B cell (primary cell): ENCODE results near the gene GALNT7. TPM values are rescaled to one million over a fixed set of nuclear protein-coding genes. Genes with fewer than 3 reads are reported as not detected.

Experiments used
- ATAC-seq: fragments of 200-7000 bp; cut with Tn5 transposase; one replicate; pipeline ENCODE4 v1.10.0; 2021; ENCODE audit warnings: low read depth, mild to moderate bottlenecking, moderate number of reproducible peaks, moderate library complexity
- CTCF ChIA-PET: fragments of 350-600 bp; sonication (Branson Sonifier 250); formaldehyde crosslinking; loops from one replicate; lab custom pipeline; 2021; ENCODE audit warnings: antibody characterized with exemption, inconsistent platforms; lab: Charles Lee
- POLR2A ChIA-PET: fragments of 350-600 bp; sonication (Branson Sonifier 250); formaldehyde crosslinking; loops from one replicate; lab custom pipeline; 2021; ENCODE audit warnings: antibody characterized with exemption; lab: Charles Lee
- DNase-seq: peaks from one replicate; pipeline ENCODE4 v3.0.0; 2013
- H2AFZ ChIP-seq: 2 replicates; pipeline ENCODE4 v1.6.1; 2012; ENCODE audit warnings: mild to moderate bottlenecking, low read depth, low read length; ENCODE audit not compliant: insufficient read depth, poor library complexity, severe bottlenecking
- H3K27ac ChIP-seq, 2 donors: 1 replicate in 1 of 2; 2 replicates in 1 of 2; pipeline ENCODE4 v1.5.1; 2012 to 2013; ENCODE audit warnings: low read length in 2 of 2, mild to moderate bottlenecking in 2 of 2, moderate library complexity in 1 of 2
- H3K27me3 ChIP-seq, 4 experiments: fragments of 200-600 bp in 1 of 4; sonication (generic) in 1 of 4; replicated peaks in 1 of 4; 1 replicate in 2 of 4; 2 replicates in 2 of 4; pipeline versions ENCODE4 v1.6.1 to v1.7.0; 2013 to 2016; ENCODE audit warnings: low read length in 3 of 4, mild to moderate bottlenecking in 2 of 4, mixed read lengths in 1 of 4, moderate library complexity in 1 of 4; ENCODE audit not compliant: insufficient read depth in 4 of 4, control insufficient read depth in 3 of 4; ENCODE audit errors: control extremely low read depth in 1 of 4
- H3K36me3 ChIP-seq, 2 experiments: replicated peaks in 1 of 2; 1 replicate in 1 of 2; 2 replicates in 1 of 2; pipeline versions ENCODE4 v1.6.1 to v1.7.1; 2013; ENCODE audit warnings: low read length in 1 of 2; ENCODE audit not compliant: insufficient read depth in 2 of 2, control insufficient read depth in 1 of 2; ENCODE audit errors: control extremely low read depth in 1 of 2, extremely low read depth in 1 of 2
- H3K4me1 ChIP-seq, 2 donors: fragments of 200-600 bp in 1 of 2; sonication (generic) in 1 of 2; 1 replicate in 1 of 2; 2 replicates in 1 of 2; pipeline versions ENCODE4 v1.5.1 to v1.6.1; 2013 to 2017; ENCODE audit warnings: low read length in 2 of 2; ENCODE audit not compliant: control insufficient read depth in 2 of 2, insufficient read depth in 2 of 2
- H3K4me2 ChIP-seq: replicated peaks from 2 replicates; pipeline ENCODE3; 2012; ENCODE audit warnings: mild to moderate bottlenecking, low read depth, low read length; ENCODE audit not compliant: poor library complexity, severe bottlenecking
- H3K4me3 ChIP-seq, 5 experiments: fragments of 200-600 bp in 1 of 5; sonication (generic) in 1 of 5; 1 replicate in 3 of 5; 2 replicates in 2 of 5; pipeline versions ENCODE4 v1.5.1 to v1.7.0; 2011 to 2016; ENCODE audit warnings: low read length in 4 of 5, mild to moderate bottlenecking in 4 of 5, low read depth in 2 of 5, control low read depth in 1 of 5, moderate library complexity in 1 of 5; ENCODE audit not compliant: insufficient read depth in 1 of 5; ENCODE audit errors: control extremely low read depth in 1 of 5, extremely low read depth in 1 of 5
- H3K79me2 ChIP-seq: fragments of 200-600 bp; sonication (generic); one replicate; pipeline ENCODE4 v1.6.0; 2016; ENCODE audit warnings: low read length; ENCODE audit not compliant: control insufficient read depth, insufficient read depth
- H3K9ac ChIP-seq: fragments of 200-600 bp; sonication (generic); 2 replicates; pipeline ENCODE4 v1.6.1; 2017; ENCODE audit warnings: mild to moderate bottlenecking, low read length, moderate library complexity
- H3K9me3 ChIP-seq, 3 donors: one replicate each; pipeline versions ENCODE4 v1.6.1 to v1.7.1; 2013; ENCODE audit warnings: low read length in 2 of 3; ENCODE audit not compliant: control insufficient read depth in 2 of 3, insufficient read depth in 1 of 3; ENCODE audit errors: control extremely low read depth in 1 of 3
- H4K20me1 ChIP-seq: 2 replicates; pipeline ENCODE4 v1.6.0; 2012; ENCODE audit warnings: mild to moderate bottlenecking, low read length; ENCODE audit not compliant: insufficient read depth, control insufficient read depth, poor library complexity, severe bottlenecking
- H3K27ac Mint-ChIP-seq: one replicate; pipeline ENCODE4 v1.8.0; 2021; ENCODE audit warnings: mixed read lengths
- H3K27me3 Mint-ChIP-seq: one replicate; pipeline ENCODE4 v1.8.0; 2021; ENCODE audit warnings: mixed read lengths
- H3K4me1 Mint-ChIP-seq: one replicate; pipeline ENCODE4 v1.8.0; 2021; ENCODE audit warnings: mixed read lengths
- H3K4me3 Mint-ChIP-seq: one replicate; pipeline ENCODE4 v1.8.0; 2021; ENCODE audit warnings: mixed read lengths
- H3K9me3 Mint-ChIP-seq: one replicate; pipeline ENCODE4 v1.8.0; 2022; ENCODE audit warnings: mixed read lengths; ENCODE audit not compliant: insufficient read depth
- EZH2 ChIP-seq: IDR thresholded peaks from 2 replicates; pipeline ENCODE4 v1.6.1; 2012; ENCODE audit warnings: borderline replicate concordance, low read depth, mild to moderate bottlenecking, moderate library complexity, low read length; ENCODE audit not compliant: insufficient read depth, poor library complexity, severe bottlenecking
- WGBS: methylation state at CpG from one replicate; pipeline ENCODE4 v1.1.5; 2013; ENCODE audit warnings: missing lambda C conversion rate; ENCODE audit not compliant: insufficient coverage; 5-methylcytosine and 5-hydroxymethylcytosine counted together
- intact Hi-C: fragments of 100-400 bp; cut with micrococcal nuclease; formaldehyde crosslinking; loops from one replicate; pipeline ENCODE4 v1.10.0; 2022
- polyA plus RNA-seq: library from polyadenylated mRNA; depleted of rRNA; stranded (reverse); fragments of >200 nt; gene quantifications from 2 replicates; pipeline ENCODE4 v1.2.3, GENCODE V29; 2012
- total RNA-seq, 2 donors: library from RNA; stranded (reverse); fragments of 120-200 nt in 1 of 2; gene quantifications; 1 replicate in 1 of 2; 2 replicates in 1 of 2; pipeline versions ENCODE4 v1.2.3 to v1.2.4, GENCODE V29; 2013 to 2022
- TF ChIP-seq, protein P1 (sequence below): fragments of 200-600 bp; IDR thresholded peaks from one replicate; pipeline ENCODE4 v1.8.0; 2022; ENCODE audit warnings: antibody characterized with exemption, mild to moderate bottlenecking

GALNT7 gene
- total and polyA plus RNA-seq, 2 donors (not counting 1 experiment from before 2014, with no cell fraction given): 5.8 to 23.7 TPM

DNA sequence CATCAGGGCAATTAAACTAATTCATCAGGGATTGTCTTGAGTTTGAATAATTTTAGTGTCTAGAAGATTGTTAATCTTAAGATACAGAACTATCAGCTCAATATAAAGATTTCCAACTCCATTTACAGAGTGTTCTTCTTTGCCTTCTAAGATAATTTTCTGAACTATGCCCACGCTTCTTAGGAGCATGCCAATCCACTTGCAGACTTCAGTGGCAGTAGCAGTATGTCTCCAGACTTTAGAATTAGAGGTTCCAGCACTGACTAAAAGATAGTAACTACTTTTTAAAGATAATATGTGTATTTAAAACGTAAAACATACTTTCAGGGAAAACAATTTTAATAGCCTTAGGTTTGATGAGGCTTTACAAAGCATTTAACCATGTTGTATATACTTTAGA, 34.2 kb upstream of the GALNT7 start:
- no peaks in the 10 kb centered on the region for H3K36me3 ChIP-seq
- no peak overlapping the region for H3K4me2 ChIP-seq
- WGBS: no CpG with 5 or more reads among the region's 2 CpGs
- intact Hi-C loops: no loop called here
- Mint-ChIP-seq H3K4me1 (no peaks in the 10 kb centered on the region), H3K27ac (no peak overlapping the region), H3K4me3 (no peak overlapping the region), H3K27me3 (no peaks in the 10 kb centered on the region), H3K9me3 (no peaks in the 10 kb centered on the region)
- ChIA-PET POLR2A (no interaction called here), CTCF (no interaction called here)
- H3K4me1 ChIP-seq: no peaks in the 10 kb centered on the region
- H3K4me3 ChIP-seq: no peak overlapping the region
- no peak overlapping the region for H2AFZ ChIP-seq
- no peak overlapping the region for H3K9ac ChIP-seq
- DNase-seq (no peak), ATAC-seq (no peak)
- no peaks in the 10 kb centered on the region for H4K20me1 ChIP-seq
- no peak overlapping the region for H3K27ac ChIP-seq
- H3K79me2 ChIP-seq: no peaks in the 10 kb centered on the region
- no peaks in the 10 kb centered on the region for H3K27me3 ChIP-seq
- H3K9me3 ChIP-seq: no peaks in the 10 kb centered on the region
- TF ChIP-seq, protein P1, sequence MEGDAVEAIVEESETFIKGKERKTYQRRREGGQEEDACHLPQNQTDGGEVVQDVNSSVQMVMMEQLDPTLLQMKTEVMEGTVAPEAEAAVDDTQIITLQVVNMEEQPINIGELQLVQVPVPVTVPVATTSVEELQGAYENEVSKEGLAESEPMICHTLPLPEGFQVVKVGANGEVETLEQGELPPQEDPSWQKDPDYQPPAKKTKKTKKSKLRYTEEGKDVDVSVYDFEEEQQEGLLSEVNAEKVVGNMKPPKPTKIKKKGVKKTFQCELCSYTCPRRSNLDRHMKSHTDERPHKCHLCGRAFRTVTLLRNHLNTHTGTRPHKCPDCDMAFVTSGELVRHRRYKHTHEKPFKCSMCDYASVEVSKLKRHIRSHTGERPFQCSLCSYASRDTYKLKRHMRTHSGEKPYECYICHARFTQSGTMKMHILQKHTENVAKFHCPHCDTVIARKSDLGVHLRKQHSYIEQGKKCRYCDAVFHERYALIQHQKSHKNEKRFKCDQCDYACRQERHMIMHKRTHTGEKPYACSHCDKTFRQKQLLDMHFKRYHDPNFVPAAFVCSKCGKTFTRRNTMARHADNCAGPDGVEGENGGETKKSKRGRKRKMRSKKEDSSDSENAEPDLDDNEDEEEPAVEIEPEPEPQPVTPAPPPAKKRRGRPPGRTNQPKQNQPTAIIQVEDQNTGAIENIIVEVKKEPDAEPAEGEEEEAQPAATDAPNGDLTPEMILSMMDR: no peak
- TF ChIP-seq EZH2: no peak

DNA sequence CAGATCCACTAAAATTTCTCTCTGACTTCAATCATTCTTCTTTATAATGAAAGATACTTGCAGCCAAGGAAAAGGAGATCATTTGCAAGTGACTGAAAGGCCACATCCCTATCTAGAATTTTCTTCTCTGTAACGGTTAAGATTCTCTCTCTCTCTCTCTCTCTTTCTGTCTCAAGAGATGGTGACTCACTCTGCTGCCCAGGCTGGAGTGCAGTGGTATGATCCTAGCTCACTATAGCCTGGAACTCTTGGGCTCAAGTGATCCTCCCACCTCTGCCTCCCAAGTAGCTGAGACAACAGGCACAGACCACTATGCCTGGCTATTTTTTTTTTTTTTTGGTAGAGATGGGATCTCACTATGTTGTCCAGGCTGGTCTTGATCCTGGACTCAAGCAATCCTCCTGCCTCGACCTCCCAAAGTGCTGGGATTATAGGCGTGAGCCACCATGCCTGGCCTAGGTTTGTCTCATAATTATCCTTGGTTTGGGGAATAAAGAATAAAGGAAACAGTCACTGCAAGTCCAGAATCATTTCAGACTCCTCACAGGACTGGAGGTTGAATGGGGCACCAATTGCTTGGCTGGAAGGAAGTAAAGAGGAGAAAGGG, 33.3 kb upstream of the GALNT7 start:
- ChIA-PET CTCF (no interaction called here), POLR2A (no interaction called here)
- WGBS: 71% methylated on average over 1 of the region's 3 CpGs
- Histone ChIP-seq H3K27ac (no peak overlapping the region), H3K4me1 (no peaks in the 10 kb centered on the region), H3K79me2 (no peaks in the 10 kb centered on the region), H2AFZ (no peak overlapping the region), H3K36me3 (no peaks in the 10 kb centered on the region), H3K4me2 (no peak overlapping the region), H3K4me3 (no peak overlapping the region), H3K27me3 (no peaks in the 10 kb centered on the region), H4K20me1 (no peaks in the 10 kb centered on the region), H3K9ac (no peak overlapping the region), H3K9me3 (no peaks in the 10 kb centered on the region)
- TF ChIP-seq, protein P1: no peak
- TF ChIP-seq EZH2: no peak
- Mint-ChIP-seq H3K4me3 (no peak overlapping the region), H3K4me1 (no peaks in the 10 kb centered on the region), H3K27ac (no peak overlapping the region), H3K27me3 (no peaks in the 10 kb centered on the region), H3K9me3 (no peaks in the 10 kb centered on the region)
- intact Hi-C loops: no loop called here
- ATAC-seq (no peak), DNase-seq (no peak)
